HEK293T (cell line): ENCODE results near the gene SEMA6A.

Experiments used
- CTCF ChIA-PET: fragments of 350-600 bp; formaldehyde crosslinking; extraction: SDS; loops from one replicate; lab custom pipeline; 2021; ENCODE audit warnings: antibody characterized with exemption, inconsistent platforms; lab: Yijun Ruan, JAX
- POLR2A ChIA-PET: fragments of 350-600 bp; formaldehyde crosslinking; extraction: SDS; loops from one replicate; lab custom pipeline; 2020; ENCODE audit warnings: antibody characterized with exemption, inconsistent platforms; lab: Yijun Ruan, JAX
- DNase-seq: peaks from one replicate; pipeline ENCODE4 v3.0.0; 2012; ENCODE audit warnings: mixed read lengths; ENCODE audit errors: extremely low spot score
- ARNT ChIP-seq: fragments of 450-650 bp; IDR thresholded peaks from 2 replicates; pipeline ENCODE4 v1.6.1; 2017; ENCODE audit warnings: mild to moderate bottlenecking
- BHLHE40 ChIP-seq: fragments of 450-650 bp; IDR thresholded peaks from 2 replicates; pipeline ENCODE4 v1.6.1; 2016; ENCODE audit warnings: mild to moderate bottlenecking, moderate library complexity, borderline replicate concordance
- CTBP1 ChIP-seq: fragments of 450-650 bp; IDR thresholded peaks from 2 replicates; pipeline ENCODE4 v1.6.1; 2016; ENCODE audit warnings: borderline replicate concordance
- ELF4 ChIP-seq: fragments of 450-650 bp; IDR thresholded peaks from 2 replicates; pipeline ENCODE4 v1.6.1; 2017; ENCODE audit warnings: antibody characterized with exemption
- FOXA1 ChIP-seq: fragments of 450-650 bp; IDR thresholded peaks from 2 replicates; pipeline ENCODE4 v1.6.1; 2016; ENCODE audit warnings: mild to moderate bottlenecking
- FOXK2 ChIP-seq: fragments of 450-650 bp; IDR thresholded peaks from 2 replicates; pipeline ENCODE4 v1.6.1; 2016; ENCODE audit warnings: mild to moderate bottlenecking
- FOXM1 ChIP-seq: fragments of 450-650 bp; IDR thresholded peaks from 2 replicates; pipeline ENCODE4 v1.6.1; 2017; ENCODE audit warnings: mild to moderate bottlenecking, borderline replicate concordance
- HDGF ChIP-seq: fragments of 450-650 bp; IDR thresholded peaks from 2 replicates; pipeline ENCODE4 v1.6.1; 2017; ENCODE audit warnings: antibody characterized with exemption, borderline replicate concordance
- L3MBTL2 ChIP-seq: fragments of 450-650 bp; conservative IDR thresholded peaks from 2 replicates; pipeline ENCODE4 v1.6.1; 2016; ENCODE audit warnings: mild to moderate bottlenecking
- LEF1 ChIP-seq: fragments of 450-650 bp; IDR thresholded peaks from 2 replicates; pipeline ENCODE4 v1.6.1; 2017; ENCODE audit warnings: mild to moderate bottlenecking, borderline replicate concordance
- NFRKB ChIP-seq: fragments of 450-650 bp; IDR thresholded peaks from 2 replicates; pipeline ENCODE4 v1.6.1; 2016; ENCODE audit warnings: mild to moderate bottlenecking, moderate library complexity
- PKNOX1 ChIP-seq: fragments of 450-650 bp; IDR thresholded peaks from 2 replicates; pipeline ENCODE4 v1.6.1; 2016
- SP1 ChIP-seq: fragments of 450-650 bp; IDR thresholded peaks from 2 replicates; pipeline ENCODE4 v1.6.1; 2017
- SUZ12 ChIP-seq: fragments of 450-650 bp; IDR thresholded peaks from 2 replicates; pipeline ENCODE4 v1.6.1; 2016; ENCODE audit warnings: mild to moderate bottlenecking
- TARDBP ChIP-seq: fragments of 450-650 bp; IDR thresholded peaks from 2 replicates; pipeline ENCODE4 v1.6.1; 2016
- ZNF384 ChIP-seq: fragments of 450-650 bp; IDR thresholded peaks from 2 replicates; pipeline ENCODE4 v1.6.1; 2016

Gene SEMA6A

DNA sequence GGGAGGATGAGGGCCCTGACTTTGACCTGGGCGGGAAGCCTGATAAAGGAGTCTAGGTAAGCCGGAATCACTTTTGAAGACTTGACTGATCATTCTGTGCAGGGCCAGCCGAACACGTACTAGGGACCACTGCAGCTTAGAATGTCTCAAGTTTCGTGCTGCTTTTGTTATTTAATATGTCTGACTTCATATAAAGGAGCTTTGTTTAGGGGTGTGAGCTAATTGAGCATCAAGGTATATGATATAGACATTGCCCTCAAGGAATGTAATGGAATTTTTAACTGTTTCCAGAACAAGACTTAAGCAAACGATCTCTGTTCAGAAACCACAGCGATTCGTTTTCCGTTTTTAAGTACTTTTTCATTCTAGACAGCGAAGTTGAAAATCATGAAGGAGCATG lies 173.0 kb downstream of the SEMA6A start:
- POLR2A ChIA-PET, result no interaction called here
- CTCF ChIA-PET, result interaction anchor here (0.6 kb wide), 1 partner anchor 31 kb away, joined by 3 read pairs; no protein-coding TSS in a partner anchor
- no peak for DNase-seq
- no peak for TF ChIP-seq FOXK2
- TF ChIP-seq SUZ12, result no peak
- TF ChIP-seq LEF1, result no peak

DNA sequence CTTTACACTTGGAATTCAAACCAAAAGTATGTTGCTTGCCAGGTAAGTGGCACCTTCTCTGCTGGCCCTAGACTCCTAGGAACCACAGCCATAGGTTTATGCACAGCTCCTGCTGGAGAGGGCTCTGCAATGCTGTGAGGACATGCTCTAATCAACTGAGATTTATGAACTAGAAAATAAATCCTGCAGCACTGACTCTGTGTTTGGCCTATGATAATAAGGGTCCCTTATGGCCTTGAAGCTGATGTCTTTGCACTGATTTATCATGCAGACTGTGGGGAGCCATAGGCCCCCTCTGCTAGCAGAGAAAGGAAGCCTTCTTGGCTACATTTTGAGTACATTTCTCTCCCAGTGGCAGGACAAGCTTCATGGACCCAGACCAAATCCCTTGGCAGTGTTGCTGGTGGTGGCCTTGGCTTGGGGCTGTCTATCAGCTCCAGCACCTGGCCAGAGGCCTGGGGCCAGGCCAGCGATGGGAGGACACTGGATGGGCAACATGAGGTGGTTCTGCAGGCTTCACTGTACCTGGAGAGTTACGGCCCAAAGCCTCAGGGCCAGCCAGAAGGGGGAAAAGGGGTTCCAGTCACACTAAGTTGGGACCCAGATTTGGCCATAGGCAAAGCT lies 178.0 kb downstream of the SEMA6A start:
- CTCF ChIA-PET, result interaction anchor here (0.7 kb wide), 1 partner anchor 636 kb away, joined by 3 read pairs; no protein-coding TSS in a partner anchor
- DNase-seq, result no peak
- POLR2A ChIA-PET, result no interaction called here
- no peak for TF ChIP-seq FOXK2
- no peak for TF ChIP-seq CTBP1
- no peak for TF ChIP-seq FOXA1
- TF ChIP-seq PKNOX1, result no peak
- TF ChIP-seq HDGF, result no peak
- no peak for TF ChIP-seq FOXM1
- no peak for TF ChIP-seq ARNT
- no peak for TF ChIP-seq SUZ12
- no peak for TF ChIP-seq ZNF384
- no peak for TF ChIP-seq ELF4
- no peak for TF ChIP-seq TARDBP
- TF ChIP-seq SP1, result no peak
- no peak for TF ChIP-seq L3MBTL2
- no peak for TF ChIP-seq BHLHE40
- no peak for TF ChIP-seq LEF1
- no peak for TF ChIP-seq NFRKB

GRCh38 chr5:116395631-116396203 lies 178.9 kb downstream of the SEMA6A start:
- no peak for DNase-seq
- TF ChIP-seq FOXA1 (no peak), ELF4 (no peak), CTBP1 (no peak), L3MBTL2 (no peak), FOXK2 (no peak), ARNT (no peak)
- CTCF ChIA-PET, result interaction anchor here (0.6 kb wide), 1 partner anchor 53 kb away, joined by 4 read pairs; no protein-coding TSS in a partner anchor
- POLR2A ChIA-PET, result no interaction called here

DNA sequence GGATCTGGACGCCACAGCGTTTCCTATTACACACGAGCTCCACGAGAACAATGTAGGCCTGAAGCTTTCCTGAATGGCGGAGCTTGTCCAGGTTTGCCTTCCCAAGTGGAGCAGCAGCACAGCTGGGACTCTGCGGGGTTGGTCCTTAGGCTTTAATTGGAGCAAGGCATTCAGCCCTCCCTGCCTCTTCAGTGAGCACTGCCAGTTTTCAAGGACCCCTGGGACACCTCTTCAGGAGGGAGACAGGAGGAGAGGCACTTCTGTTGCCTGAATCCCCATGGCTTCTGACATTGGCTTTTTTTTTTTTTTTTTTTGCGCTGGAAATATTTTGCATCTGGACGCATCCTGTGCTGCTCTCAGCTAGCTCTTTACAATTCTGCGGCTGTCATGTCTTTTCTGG lies 179.4 kb downstream of the SEMA6A start:
- DNase-seq, result no peak
- no peak for TF ChIP-seq LEF1
- no peak for TF ChIP-seq FOXM1
- TF ChIP-seq FOXK2, result no peak
- no peak for TF ChIP-seq PKNOX1
- TF ChIP-seq SUZ12, result no peak
- no peak for TF ChIP-seq SP1
- no peak for TF ChIP-seq TARDBP
- TF ChIP-seq CTBP1, result no peak
- TF ChIP-seq ELF4, result no peak
- TF ChIP-seq ZNF384, result no peak
- ChIA-PET POLR2A (no interaction called here), CTCF (interaction anchor here (0.6 kb wide), 1 partner anchor 54 kb away, joined by 4 read pairs; no protein-coding TSS in a partner anchor)

GRCh38 chr5:116394186-116394867 lies 180.3 kb downstream of the SEMA6A start:
- TF ChIP-seq BHLHE40 (no peak), SP1 (no peak), SUZ12 (no peak), PKNOX1 (no peak), NFRKB (no peak), TARDBP (no peak), HDGF (no peak)
- DNase-seq, result no peak
- ChIA-PET POLR2A (no interaction called here), CTCF (no interaction called here)
